Heart left ventricle (tissue), 13 donors: ENCODE data around the gene BMP10.

Experiments
- POLR2A ChIP-seq, 2 donors: fragments of 450-650 bp; IDR thresholded peaks; one replicate each; pipeline ENCODE4 v1.6.1; 2017; ENCODE audit warnings: antibody characterized with exemption in 2 of 2, mild to moderate bottlenecking in 2 of 2, moderate library complexity in 2 of 2
- TF ChIP-seq, protein P1 (sequence below), 12 donors: fragments of 200-600 bp; sonication (generic) in 4 of 12; IDR thresholded peaks; one replicate each; pipeline versions ENCODE4 v1.5.0 to v1.8.0; 2018 to 2022; ENCODE audit warnings: antibody characterized with exemption in 12 of 12, mild to moderate bottlenecking in 5 of 12
- donor health status: ischemic (EF 13 %, LVEDD 7.1; RV severe dilation, severe dysfunction).
- donor health status: DM: no; HTN: yes; CAD: no.
- donor health status: DM: no; HTN: no; CAD: no.
- donor health status: ischemic (EF 25% LVEDD 6.9; RV normal size, moderate dysfunction).
- donor health status: ischemic (EF 25% LVEDD 5.7; RV mildly dilated, moderate dysfunction).
- donor health status: ischemic (EF 35%, LVEDD 5.7; RV mildly dilated, moderate dysfunction).
- donor health status: nonischemic (EF 11% LVEDD 7.7; RV severe dilation, severe dysfunction).
- donor health status: DM: yes; HTN: yes; CAD: no.
- donor health status: PGD.
- donor health status: ischemic (EF 29% LVEDD 5.4; RV normal size, mild dysfunction).
- donor health status: nonischemic (EF 23%, LVEDD 6.1; RV moderate dilation, normal function).

DNA sequence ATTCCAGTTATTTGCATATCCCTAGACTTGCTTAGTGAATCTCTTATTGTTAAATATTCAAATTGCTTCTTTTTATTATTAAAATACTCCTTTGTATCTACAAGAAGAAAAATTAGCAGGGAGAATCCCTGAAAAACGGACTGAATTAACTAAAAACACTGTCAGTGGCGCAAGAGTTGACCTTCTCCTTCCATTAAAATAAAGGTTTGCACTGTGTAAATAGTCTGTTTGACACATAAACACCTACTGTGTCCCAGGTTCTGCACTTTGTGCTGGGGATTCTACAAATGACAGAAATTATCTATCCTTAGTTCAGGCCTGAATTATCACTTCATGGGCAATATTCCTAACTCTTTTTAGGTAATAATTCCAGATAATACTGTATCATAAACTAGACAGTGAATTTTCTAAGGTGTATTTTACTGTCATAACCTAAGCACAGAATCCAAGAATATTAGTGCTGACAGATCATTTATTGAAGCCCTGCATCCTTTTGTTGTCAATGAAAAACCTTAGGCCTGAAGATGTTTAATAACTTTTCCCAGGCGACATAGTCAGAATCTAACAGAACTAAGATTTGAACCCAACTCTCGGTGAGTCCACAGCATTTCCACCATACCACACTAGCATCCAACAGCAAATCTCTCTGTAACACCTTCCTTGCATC lies 17.0 kb upstream of the BMP10 start:
- TF ChIP-seq, protein P1, sequence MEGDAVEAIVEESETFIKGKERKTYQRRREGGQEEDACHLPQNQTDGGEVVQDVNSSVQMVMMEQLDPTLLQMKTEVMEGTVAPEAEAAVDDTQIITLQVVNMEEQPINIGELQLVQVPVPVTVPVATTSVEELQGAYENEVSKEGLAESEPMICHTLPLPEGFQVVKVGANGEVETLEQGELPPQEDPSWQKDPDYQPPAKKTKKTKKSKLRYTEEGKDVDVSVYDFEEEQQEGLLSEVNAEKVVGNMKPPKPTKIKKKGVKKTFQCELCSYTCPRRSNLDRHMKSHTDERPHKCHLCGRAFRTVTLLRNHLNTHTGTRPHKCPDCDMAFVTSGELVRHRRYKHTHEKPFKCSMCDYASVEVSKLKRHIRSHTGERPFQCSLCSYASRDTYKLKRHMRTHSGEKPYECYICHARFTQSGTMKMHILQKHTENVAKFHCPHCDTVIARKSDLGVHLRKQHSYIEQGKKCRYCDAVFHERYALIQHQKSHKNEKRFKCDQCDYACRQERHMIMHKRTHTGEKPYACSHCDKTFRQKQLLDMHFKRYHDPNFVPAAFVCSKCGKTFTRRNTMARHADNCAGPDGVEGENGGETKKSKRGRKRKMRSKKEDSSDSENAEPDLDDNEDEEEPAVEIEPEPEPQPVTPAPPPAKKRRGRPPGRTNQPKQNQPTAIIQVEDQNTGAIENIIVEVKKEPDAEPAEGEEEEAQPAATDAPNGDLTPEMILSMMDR (IDR thresholded peaks at IDR 0.05), result no peak
- no peak for TF ChIP-seq POLR2A (IDR thresholded peaks at IDR 0.05)
